Measurements from ENCODE around the gene MAFG. TPM values are rescaled to one million over a fixed set of nuclear protein-coding genes. Genes with fewer than 3 reads are reported as not detected.

MAFG gene
- total RNA-seq, 1 experiment from 2014 or later: 31.4 TPM

GRCh38 chr17:81903896-81904599 is 23.5 kb downstream of the MAFG start:
- H3K36me3 Mint-ChIP-seq (ENCODE audit: insufficient read depth in 1 of 3, low read depth in 3 of 3): peaks cover 4 to 23% (median 11%) of the 10 kb centered on the region in 3 experiments; a peak in 6 of 7 replicates
- H3K27ac Mint-ChIP-seq: no peak overlapping the region
- Histone ChIP-seq H2BK120ac (ENCODE audit: low read depth, low read length, poor library complexity, severe bottlenecking) (no peak overlapping the region), H4K20me1 (ENCODE audit: control insufficient read depth, insufficient read depth, insufficient read length) (no peaks in the 10 kb centered on the region), H2BK15ac (ENCODE audit: low read depth, low read length) (no peak overlapping the region), H3K56ac (ENCODE audit: insufficient read length, low read depth, low read length) (no peak overlapping the region), H3K23ac (ENCODE audit: insufficient read length, low read depth, low read length) (no peak overlapping the region), H3K79me1 (ENCODE audit: insufficient read depth, low read depth, low read length, poor library complexity, severe bottlenecking) (no peaks in the 10 kb centered on the region), H3K27me3 (ENCODE audit: insufficient read depth, low read length) (no peaks in the 10 kb centered on the region; the same call in 1 of the 2 replicates), H2BK12ac (ENCODE audit: insufficient read length, low read depth, low read length) (no peak overlapping the region), H2BK20ac (ENCODE audit: low read depth, low read length, poor library complexity, severe bottlenecking) (no peak overlapping the region), H3K4ac (ENCODE audit: low read depth, low read length) (no peak overlapping the region), H2AFZ (ENCODE audit: low read length) (no peak overlapping the region), H3K23me2 (ENCODE audit: insufficient read length, low read depth, low read length, poor library complexity, severe bottlenecking) (peaks cover 11% of the 10 kb centered on the region), H3K4me1 (ENCODE audit: insufficient read depth, low read length) (no peaks in the 10 kb centered on the region), H3K27ac (ENCODE audit: insufficient read length, low read depth, low read length) (no peak overlapping the region), H2BK5ac (ENCODE audit: insufficient read length, low read length) (no peak overlapping the region), H4K8ac (replicated peaks; ENCODE audit: insufficient read length, low read depth, low read length) (no peak overlapping the region), H4K91ac (ENCODE audit: insufficient read length, low read depth, low read length) (no peak overlapping the region), H3K14ac (ENCODE audit: insufficient read depth, low read length) (no peak overlapping the region), H3K9ac (ENCODE audit: extremely low read depth, insufficient read length, low read length) (no peak overlapping the region), H3T11ph (ENCODE audit: low read length) (no peak overlapping the region), H3K79me2 (ENCODE audit: insufficient read depth, low read length) (no peaks in the 10 kb centered on the region), H3K4me2 (ENCODE audit: insufficient read depth, insufficient read length, low read length) (no peak overlapping the region), H2AK5ac (ENCODE audit: insufficient read length, low read length) (no peak overlapping the region), H3K18ac (ENCODE audit: insufficient read length, low read depth, low read length) (no peak overlapping the region), H3K9me3 (ENCODE audit: control insufficient read depth, low read depth, low read length) (no peaks in the 10 kb centered on the region), H4K5ac (ENCODE audit: insufficient read length, low read depth, low read length) (no peak overlapping the region)
- no CpG with 5 or more reads among the region's 24 CpGs for WGBS (ENCODE audit: extremely low coverage, insufficient read length, low lambda C conversion rate)
- H3K9me3 Mint-ChIP-seq: no peaks in the 10 kb centered on the region
- H3K4me1 Mint-ChIP-seq: peaks cover 0 to 3% of the 10 kb centered on the region in 2 experiments; a peak in 2 of 4 replicates
- no peak for TF ChIP-seq CTCF (conservative IDR thresholded peaks at IDR 0.05)
- H3K27me3 Mint-ChIP-seq (ENCODE audit: low read depth): peaks cover 11% of the 10 kb centered on the region
- no peak overlapping the region for H3K4me3 Mint-ChIP-seq
- DNase-seq: no peak

All from H9 (cell line).